Retinal pigment epithelial cell (primary cell): ENCODE results near the gene SLC22A17.
"Not testable (repeated sequence)": the region's sequence is repeated elsewhere in the genome, so short reads cannot be mapped to it uniquely, and the experiment has no call there.

Experiments used
- DNase-seq: peaks from one replicate; pipeline ENCODE4 v3.0.0-alpha.2; 2010; ENCODE audit warnings: low read depth
- H3K4me3 ChIP-seq: 2 replicates; pipeline ENCODE4 v1.5.1; 2011; ENCODE audit warnings: mild to moderate bottlenecking, low read length, control low read depth, moderate library complexity
- TF ChIP-seq, protein P1 (sequence below): conservative IDR thresholded peaks from 2 replicates; pipeline ENCODE4 v1.5.1; 2011; ENCODE audit warnings: low read depth, low read length, control low read depth, inconsistent platforms

The SLC22A17 gene

GRCh38 chr14:23396126-23396525, 43.4 kb upstream of the SLC22A17 start:
- DNase-seq = no peak
- no peak overlapping the region for H3K4me3 ChIP-seq
- TF ChIP-seq, protein P1, sequence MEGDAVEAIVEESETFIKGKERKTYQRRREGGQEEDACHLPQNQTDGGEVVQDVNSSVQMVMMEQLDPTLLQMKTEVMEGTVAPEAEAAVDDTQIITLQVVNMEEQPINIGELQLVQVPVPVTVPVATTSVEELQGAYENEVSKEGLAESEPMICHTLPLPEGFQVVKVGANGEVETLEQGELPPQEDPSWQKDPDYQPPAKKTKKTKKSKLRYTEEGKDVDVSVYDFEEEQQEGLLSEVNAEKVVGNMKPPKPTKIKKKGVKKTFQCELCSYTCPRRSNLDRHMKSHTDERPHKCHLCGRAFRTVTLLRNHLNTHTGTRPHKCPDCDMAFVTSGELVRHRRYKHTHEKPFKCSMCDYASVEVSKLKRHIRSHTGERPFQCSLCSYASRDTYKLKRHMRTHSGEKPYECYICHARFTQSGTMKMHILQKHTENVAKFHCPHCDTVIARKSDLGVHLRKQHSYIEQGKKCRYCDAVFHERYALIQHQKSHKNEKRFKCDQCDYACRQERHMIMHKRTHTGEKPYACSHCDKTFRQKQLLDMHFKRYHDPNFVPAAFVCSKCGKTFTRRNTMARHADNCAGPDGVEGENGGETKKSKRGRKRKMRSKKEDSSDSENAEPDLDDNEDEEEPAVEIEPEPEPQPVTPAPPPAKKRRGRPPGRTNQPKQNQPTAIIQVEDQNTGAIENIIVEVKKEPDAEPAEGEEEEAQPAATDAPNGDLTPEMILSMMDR = no peak

GRCh38 chr14:23392613-23393012, 39.9 kb upstream of the SLC22A17 start:
- DNase-seq = no peak
- no peak overlapping the region for H3K4me3 ChIP-seq
- TF ChIP-seq, protein P1 = no peak

DNA sequence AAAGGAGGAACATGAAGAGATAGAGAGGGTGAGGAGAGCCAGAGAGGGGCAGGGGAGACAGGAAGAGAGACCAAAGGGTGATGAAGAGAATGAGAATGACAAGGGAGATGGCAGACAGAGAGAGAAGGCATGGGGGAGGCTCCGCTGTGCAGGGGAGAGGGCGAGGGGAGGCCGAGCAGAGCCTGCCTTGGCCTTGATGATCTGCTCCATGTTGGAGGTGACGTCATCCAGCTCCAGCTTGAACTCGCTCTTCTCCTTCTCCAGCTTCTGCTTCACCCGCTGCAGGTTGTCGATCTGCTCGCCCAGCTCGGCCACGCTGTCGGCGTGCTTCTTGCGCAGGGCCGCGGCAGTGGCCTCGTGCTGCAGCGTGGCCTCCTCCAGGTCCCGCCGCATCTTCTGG, 37.2 kb upstream of the SLC22A17 start:
- DNase-seq, H3K4me3 ChIP-seq: not testable (repeated sequence)

- H3K4me3 ChIP-seq = no peak overlapping the region
- no peak for DNase-seq
- TF ChIP-seq, protein P1 = no peak
Observed at GRCh38 chr14:23389396-23389795, 36.7 kb upstream of the SLC22A17 start.

GRCh38 chr14:23388996-23389395, 36.3 kb upstream of the SLC22A17 start:
- TF ChIP-seq, protein P1 = no peak
- no peak overlapping the region for H3K4me3 ChIP-seq
- DNase-seq = no peak

GRCh38 chr14:23387916-23388882, 35.5 kb upstream of the SLC22A17 start:
- TF ChIP-seq, protein P1 = no peak
- H3K4me3 ChIP-seq = no peak overlapping the region
- DNase-seq = no peak

- TF ChIP-seq, protein P1 = no peak
- no peak for DNase-seq
- no peak overlapping the region for H3K4me3 ChIP-seq
Observed at GRCh38 chr14:23386999-23387398, 34.3 kb upstream of the SLC22A17 start.

GRCh38 chr14:23386266-23386657, 33.6 kb upstream of the SLC22A17 start:
- DNase-seq, H3K4me3 ChIP-seq: not testable (repeated sequence)
